NCI-H2196 (cell line): ENCODE results near the gene RBMS3.
"Not testable (repeated sequence)": the region's sequence is repeated elsewhere in the genome, so short reads cannot be mapped to it uniquely, and the experiment has no call there.

ENCODE experiments used
- DNase-seq: peaks from one replicate; lab custom pipeline; 2025; ENCODE audit not compliant: unreplicated experiment; lab: John Stamatoyannopoulos, UW

Gene RBMS3

GRCh38 chr3:29337565-29337964 lies 56.7 kb downstream of the RBMS3 start:
- DNase-seq, result no peak

DNA sequence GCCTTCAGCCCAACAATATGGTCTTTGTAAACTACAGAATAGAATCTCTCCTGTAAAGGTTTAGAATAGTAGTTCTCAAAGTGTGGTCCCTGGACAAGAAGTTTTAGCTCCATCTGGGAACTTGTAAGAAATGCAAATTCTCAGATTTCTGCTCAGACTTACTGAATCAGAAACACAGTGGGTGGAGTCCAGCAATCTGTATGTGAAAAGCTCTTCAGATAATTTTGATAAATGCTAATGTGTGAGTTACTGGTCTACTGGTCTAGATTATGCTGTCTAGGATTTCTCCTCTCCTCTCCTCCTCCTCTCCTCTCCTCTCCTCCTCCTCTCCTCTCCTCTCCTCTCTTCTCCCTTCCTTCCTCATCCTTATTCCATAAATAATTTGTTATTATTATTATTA lies 57.5 kb downstream of the RBMS3 start:
- DNase-seq, result no peak

GRCh38 chr3:29339016-29339833 lies 58.4 kb downstream of the RBMS3 start:
- DNase-seq, result no peak

DNA sequence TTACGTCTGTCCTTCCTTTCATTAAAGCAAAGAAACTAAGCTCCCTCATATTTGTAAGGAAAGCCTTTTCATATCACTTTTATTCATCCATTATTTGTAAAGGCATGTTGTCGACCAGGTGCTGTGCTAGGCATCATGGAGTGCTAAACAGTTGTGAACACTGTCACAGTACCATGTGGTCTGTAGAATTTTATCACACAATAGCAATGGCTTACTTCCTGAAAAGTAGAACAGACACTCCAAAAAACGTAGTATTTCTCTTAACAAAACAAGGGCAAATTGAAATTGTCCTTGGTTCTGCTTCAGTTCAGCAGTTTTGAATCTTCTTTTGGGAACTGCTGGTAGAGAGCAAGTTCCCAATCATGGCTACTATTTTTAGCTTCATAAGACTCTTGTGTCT lies 63.3 kb downstream of the RBMS3 start:
- no peak for DNase-seq

DNA sequence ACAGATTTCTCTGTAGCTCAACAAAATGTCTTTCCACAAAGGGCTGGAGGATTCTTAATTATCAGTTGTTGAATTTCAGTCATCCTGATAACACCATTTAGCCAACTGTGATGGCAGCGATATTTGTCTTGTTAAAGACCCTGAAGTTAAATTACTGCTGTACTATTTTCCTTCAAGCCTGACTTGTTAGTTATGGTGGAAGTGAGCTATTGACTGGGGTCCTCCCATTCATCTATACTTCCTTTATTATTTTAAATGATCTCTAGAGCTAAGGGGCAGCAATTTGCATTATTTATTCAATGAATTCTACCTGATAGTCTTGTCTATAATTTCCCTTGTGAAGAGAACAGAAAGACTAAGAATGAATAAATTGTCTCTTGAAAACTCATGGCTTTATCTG lies 64.1 kb downstream of the RBMS3 start:
- no peak for DNase-seq

DNA sequence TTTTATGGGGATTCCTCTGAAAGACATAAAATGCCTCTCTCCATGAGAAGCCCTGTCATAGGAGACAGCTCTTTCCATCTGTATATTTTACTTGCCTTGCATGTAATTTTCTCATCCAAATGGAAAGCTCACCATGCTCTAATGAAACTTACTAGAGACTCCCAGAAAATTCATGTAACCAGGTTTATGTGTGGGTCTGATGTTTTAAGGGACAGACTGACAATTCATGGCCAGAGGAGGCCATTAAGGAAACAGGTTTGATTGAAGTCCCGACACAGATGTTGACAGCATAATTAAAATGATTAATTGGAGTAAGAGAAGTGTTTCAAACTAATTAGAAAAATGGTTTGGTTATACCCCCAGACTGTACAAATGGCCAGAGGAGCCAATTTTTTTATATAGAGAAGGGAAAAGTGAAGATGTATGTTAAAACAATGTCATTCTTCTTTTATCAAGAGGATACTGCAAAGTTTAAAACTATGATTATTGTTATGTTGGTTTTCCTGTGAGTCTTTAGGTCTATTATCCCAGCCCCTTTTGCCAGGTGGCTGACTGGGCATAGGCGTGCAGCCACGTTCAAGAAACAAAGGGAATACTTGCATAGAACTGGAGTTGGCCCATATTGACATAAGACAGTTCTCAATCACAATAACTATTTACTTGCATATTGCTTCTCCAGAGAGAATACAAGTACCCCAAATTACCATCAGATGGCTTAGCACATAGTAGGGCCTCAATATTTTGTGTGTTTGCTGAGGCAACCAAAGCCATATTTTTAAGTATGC lies 64.8 kb downstream of the RBMS3 start:
- no peak for DNase-seq

- no peak for DNase-seq
Measured at GRCh38 chr3:29346828-29347227, 66.0 kb downstream of the RBMS3 start.

DNA sequence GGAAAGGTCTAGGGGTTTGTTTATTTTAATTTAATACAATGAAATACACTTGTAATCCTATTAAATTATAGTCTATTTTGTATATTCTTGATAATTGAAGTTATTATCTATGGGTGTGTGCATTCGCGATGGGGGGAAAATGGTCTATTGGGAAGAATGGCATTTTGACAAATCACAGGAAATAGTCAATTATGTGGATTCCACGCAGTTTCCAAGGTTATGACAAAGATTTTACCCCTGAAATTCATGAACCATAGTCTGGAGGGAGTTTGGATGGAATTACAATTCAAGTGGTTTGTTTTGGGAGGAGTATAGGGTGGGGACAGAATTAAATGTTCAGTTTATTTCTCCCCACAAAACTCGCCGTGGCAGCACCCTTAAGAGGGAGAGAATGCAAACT lies 66.5 kb downstream of the RBMS3 start:
- DNase-seq, result no peak

- no peak for DNase-seq
Measured at GRCh38 chr3:29348316-29348715, 67.4 kb downstream of the RBMS3 start.

GRCh38 chr3:29349049-29349448 lies 68.2 kb downstream of the RBMS3 start:
- no peak for DNase-seq

GRCh38 chr3:29353807-29354206 lies 72.9 kb downstream of the RBMS3 start:
- no peak for DNase-seq

DNA sequence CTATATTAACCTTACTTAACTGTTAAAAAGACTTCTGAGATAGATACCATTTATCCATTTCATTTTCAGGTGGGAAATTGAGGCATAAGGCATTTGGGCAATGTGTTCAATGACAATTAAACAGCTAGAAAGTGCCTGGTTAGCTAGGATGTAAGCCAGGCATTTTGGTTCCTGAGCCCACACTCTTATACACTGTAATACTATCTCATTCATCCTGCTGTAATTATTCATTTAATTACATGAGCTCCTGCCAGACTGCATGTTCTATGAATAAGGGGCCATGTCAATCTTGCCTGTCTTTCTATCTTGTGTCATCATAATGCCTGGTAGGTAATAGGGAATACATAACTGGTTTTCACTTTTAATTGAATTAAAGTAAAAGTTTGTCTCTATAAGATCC lies 74.0 kb downstream of the RBMS3 start:
- DNase-seq, result no peak

GRCh38 chr3:29356062-29356461 lies 75.2 kb downstream of the RBMS3 start:
- no peak for DNase-seq

DNA sequence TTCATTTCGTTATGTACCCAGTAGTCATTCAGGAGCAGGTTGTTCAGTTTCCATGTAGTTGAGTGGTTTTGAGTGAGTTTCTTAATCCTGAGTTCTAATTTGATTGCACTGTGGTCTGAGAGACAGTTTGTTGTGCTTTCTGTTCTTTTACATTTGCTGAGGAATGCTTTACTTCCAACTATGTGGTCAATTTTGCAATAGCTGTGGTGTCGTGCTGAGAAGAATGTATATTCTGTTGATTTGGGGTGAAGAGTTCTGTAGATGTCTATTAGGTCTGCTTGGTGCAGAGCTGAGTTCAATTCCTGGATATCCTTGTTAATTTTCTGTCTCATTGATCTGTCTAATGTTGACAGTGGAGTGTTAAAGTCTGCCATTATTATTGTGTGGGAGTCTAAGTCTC lies 79.4 kb downstream of the RBMS3 start:
- not testable (repeated sequence) for DNase-seq

DNA sequence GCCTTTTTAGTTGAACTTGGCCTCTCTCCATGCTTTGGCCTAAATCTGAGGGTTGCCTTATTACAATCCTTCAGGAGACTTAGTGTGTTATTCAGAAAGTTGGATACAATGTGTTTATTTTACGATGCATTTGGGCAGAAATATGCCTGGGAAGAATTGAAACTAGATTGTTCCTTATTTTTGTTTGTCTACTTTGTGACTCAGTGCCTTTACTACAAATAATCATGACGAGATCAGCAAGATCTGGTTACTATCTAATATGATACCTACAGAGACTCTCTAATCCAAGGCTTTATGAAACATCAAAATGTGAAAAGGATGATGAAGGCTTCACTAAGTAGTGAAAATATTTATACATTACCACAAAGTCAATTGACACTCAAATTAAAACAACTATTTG lies 82.2 kb downstream of the RBMS3 start:
- no peak for DNase-seq

DNA sequence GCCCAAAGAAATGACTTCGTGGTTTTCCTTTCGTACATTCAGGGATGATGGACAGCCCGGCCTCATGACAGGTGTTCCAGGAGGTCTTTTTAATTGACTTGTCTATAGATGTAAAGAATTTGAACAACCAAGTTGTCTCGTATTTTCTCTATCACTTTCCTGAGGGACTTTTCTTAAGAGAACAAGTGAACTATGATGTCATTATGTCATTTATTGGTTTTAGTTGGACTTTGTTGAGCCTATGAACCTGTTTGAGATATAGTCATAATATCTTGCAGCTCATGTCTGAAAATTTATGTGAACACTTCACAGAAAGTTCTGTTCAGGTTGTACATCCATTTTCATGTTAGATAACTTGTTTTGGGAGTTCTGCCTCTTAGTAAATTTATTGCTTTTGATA lies 89.2 kb downstream of the RBMS3 start:
- no peak for DNase-seq

DNA sequence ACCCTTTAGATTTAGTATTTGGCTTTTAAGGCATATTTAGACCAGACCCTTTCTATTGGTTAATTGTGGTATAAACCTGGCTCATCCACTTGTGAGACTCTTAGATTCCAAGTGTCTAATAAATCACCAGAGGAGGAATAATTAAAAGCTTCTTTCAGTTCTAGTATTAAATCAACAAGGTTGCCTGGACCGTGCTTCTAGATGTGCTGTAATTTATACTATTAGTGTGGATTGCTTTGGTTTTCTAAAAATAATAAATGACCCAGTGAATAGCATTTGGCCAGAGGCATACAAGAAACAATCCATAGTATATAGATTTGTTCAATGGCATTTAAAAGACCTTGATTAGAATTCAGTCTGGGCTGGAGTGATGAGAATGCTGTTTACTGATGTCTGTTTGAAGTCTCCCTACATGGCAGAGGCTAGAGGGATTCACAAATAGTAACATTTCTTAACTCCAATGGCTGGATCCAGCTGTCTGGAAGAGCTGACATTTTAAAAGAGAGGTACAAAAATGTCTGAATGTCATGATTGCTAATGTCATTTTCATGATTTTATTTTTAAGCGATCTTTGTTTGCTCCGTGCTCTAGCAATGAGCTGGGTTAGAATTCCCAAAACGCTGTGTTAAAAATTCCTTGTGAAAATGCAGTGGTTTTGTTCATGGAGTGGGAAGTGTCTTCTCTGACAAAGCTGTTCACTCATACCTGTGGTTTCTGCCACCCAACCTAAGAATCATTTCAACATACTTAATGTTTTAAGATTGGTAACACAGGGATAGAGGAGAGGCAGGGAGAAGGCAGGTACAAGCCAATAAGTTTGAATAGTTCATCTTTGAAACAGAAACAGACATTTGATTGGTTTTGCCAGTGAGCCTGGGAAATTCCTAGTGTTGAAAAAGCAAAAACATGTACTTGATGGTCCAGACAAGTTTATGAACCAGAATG lies 89.9 kb downstream of the RBMS3 start:
- DNase-seq, result no peak

GRCh38 chr3:29373131-29373680 lies 92.3 kb downstream of the RBMS3 start:
- DNase-seq, result no peak

GRCh38 chr3:29374226-29374625 lies 93.4 kb downstream of the RBMS3 start:
- DNase-seq, result no peak

DNA sequence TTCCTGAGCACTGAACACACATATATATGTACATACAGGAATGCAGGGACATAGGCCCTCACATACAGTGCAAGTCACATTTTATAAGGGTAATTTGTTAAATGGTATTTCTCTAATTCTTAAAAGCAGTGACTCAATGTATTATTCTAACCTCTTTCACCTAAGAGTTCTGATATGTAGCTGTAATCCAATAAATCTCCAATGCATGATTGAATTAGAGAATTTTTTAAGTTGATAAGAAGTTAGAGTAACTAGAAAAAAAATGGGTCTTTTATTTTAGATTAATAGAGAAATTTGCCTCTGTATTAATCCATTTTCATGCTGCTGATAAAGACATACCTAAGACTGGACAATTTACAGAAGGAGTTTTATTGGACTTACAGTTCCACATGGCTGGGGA lies 98.2 kb downstream of the RBMS3 start:
- no peak for DNase-seq

DNA sequence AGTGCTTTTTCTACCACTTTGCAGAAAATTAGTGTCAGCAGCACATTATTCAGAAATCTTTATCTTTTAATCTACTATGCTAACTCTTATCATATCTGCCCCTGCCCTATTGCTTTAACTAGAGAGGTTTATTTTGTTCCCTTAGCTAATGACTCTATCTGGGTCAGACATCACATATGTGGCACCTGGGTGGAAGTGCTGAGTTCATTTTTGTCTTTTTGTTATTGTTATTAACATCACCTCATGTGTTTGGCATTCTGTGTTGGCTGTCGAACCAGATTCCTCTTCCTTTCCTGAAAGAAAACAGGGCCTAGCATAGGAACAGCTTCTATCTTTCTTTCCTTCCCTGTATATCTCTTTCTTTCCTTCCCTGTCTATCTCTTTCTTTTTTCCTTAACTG lies 100.7 kb downstream of the RBMS3 start:
- no peak for DNase-seq
